ENCODE results near the gene NBPF9.
"Not testable (repeated sequence)": the region's sequence is repeated elsewhere in the genome, so short reads cannot be mapped to it uniquely, and the experiment has no call there.

NBPF9 gene, protein sequence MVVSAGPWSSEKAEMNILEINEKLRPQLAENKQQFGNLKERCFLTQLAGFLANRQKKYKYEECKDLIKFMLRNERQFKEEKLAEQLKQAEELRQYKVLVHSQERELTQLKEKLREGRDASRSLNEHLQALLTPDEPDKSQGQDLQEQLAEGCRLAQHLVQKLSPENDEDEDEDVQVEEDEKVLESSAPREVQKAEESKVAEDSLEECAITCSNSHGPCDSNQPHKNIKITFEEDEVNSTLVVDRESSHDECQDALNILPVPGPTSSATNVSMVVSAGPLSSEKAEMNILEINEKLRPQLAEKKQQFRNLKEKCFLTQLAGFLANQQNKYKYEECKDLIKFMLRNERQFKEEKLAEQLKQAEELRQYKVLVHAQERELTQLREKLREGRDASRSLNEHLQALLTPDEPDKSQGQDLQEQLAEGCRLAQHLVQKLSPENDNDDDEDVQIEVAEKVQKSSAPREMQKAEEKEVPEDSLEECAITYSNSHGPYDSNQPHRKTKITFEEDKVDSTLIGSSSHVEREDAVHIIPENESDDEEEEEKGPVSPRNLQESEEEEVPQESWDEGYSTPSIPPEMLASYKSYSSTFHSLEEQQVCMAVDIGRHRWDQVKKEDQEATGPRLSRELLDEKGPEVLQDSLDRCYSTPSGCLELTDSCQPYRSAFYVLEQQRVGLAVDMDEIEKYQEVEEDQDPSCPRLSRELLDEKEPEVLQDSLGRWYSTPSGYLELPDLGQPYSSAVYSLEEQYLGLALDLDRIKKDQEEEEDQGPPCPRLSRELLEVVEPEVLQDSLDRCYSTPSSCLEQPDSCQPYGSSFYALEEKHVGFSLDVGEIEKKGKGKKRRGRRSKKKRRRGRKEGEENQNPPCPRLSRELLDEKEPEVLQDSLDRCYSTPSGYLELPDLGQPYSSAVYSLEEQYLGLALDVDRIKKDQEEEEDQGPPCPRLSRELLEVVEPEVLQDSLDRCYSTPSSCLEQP (N-terminal part only)

GRCh38 chr1:149103109-149104081 lies at the start of gene NBPF9:
Gene NBPF9 (minus strand): TSS chr1:149103551. CDS start chr1:149082139, 21,412 bp downstream.
- H3K27me3 Mint-ChIP-seq = not testable (repeated sequence)

GRCh38 chr1:149149909-149150308 lies 46.6 kb upstream of the NBPF9 start:
- CTCF ChIA-PET, H3K27ac Mint-ChIP-seq, H3K9me3 Mint-ChIP-seq, H3K4me3 Mint-ChIP-seq, H3K36me3 Mint-ChIP-seq, H3K27me3 Mint-ChIP-seq, H3K4me1 Mint-ChIP-seq, DNase-seq: not testable (repeated sequence)

More at GRCh38 chr1:149103109-149104081, at the start of gene NBPF9:
- DNase-seq = peak; percentile 66
- H3K4me1 Mint-ChIP-seq, H3K36me3 Mint-ChIP-seq, H3K9me3 Mint-ChIP-seq, CTCF ChIA-PET: not testable (repeated sequence)
- H3K4me3 Mint-ChIP-seq = peak within 1 kb of the TSS; percentile 96
- H3K27ac Mint-ChIP-seq = peak within 1 kb of the TSS; percentile 96

DNA sequence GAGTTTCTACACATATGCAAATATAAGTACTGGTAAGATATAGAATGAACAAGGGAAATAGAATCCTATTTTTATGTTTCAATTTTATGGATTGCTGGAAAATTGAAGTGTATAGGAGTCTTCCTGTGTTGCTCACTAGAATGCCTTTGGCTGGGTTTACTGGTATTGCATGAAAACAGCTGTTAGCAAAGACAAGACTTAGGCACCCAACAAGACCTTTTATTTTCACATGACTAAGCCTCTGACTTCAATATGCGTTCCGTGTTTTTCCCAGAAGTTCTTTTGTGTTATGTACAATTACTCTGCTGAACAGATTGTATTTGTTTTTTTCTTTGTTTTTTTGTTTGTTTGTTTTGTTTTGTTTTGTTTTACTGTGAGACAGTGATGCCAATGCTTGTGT lies 34.2 kb upstream of the NBPF9 start:
- H3K4me1 Mint-ChIP-seq, H3K27me3 Mint-ChIP-seq, H3K27ac Mint-ChIP-seq, H3K4me3 Mint-ChIP-seq, H3K9me3 Mint-ChIP-seq, CTCF ChIA-PET, DNase-seq, H3K36me3 Mint-ChIP-seq: not testable (repeated sequence)

DNA sequence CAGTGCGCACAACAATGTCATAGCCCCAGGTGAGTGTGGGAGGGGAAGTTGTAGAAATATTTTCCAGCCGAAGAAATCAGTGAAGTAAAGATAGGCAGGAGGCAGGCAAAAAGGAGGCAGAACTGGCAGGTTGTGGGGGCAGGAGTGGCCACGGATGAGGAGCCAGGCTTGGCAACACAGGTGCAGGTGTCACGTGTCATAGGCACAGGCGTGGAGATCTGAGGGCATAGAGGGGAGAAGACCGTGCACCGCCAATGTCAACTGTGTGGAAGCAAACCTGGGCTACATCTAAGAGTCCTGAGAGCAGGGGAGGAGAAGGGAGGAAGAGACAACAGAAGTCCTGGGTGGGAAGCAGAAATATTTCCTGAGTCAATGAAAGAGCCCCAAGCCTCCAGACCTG lies 27.6 kb upstream of the NBPF9 start:
- H3K4me3 Mint-ChIP-seq, CTCF ChIA-PET, H3K36me3 Mint-ChIP-seq, DNase-seq, H3K27ac Mint-ChIP-seq, H3K27me3 Mint-ChIP-seq, H3K9me3 Mint-ChIP-seq, H3K4me1 Mint-ChIP-seq: not testable (repeated sequence)

- DNase-seq, H3K27me3 Mint-ChIP-seq, H3K4me3 Mint-ChIP-seq, H3K27ac Mint-ChIP-seq, CTCF ChIA-PET, H3K36me3 Mint-ChIP-seq, H3K9me3 Mint-ChIP-seq, H3K4me1 Mint-ChIP-seq: not testable (repeated sequence)
Measured at GRCh38 chr1:149129245-149129644, 25.9 kb upstream of the NBPF9 start.

- H3K9me3 Mint-ChIP-seq, H3K36me3 Mint-ChIP-seq, H3K4me3 Mint-ChIP-seq, H3K4me1 Mint-ChIP-seq, H3K27me3 Mint-ChIP-seq, DNase-seq, CTCF ChIA-PET, H3K27ac Mint-ChIP-seq: not testable (repeated sequence)
Measured at GRCh38 chr1:149126555-149127145, 23.3 kb upstream of the NBPF9 start.

GRCh38 chr1:149123948-149124926 lies 20.9 kb upstream of the NBPF9 start:
- H3K4me3 Mint-ChIP-seq, H3K4me1 Mint-ChIP-seq, H3K27ac Mint-ChIP-seq, H3K9me3 Mint-ChIP-seq, H3K27me3 Mint-ChIP-seq, CTCF ChIA-PET, H3K36me3 Mint-ChIP-seq: not testable (repeated sequence)
- peak; percentile 26 for DNase-seq

- Mint-ChIP-seq H3K4me3 (peak overlapping the region; percentile 36), H3K4me1 (peaks cover 11% of the 10 kb centered on the region), H3K27ac (peak overlapping the region; percentile 81)
- H3K9me3 Mint-ChIP-seq, H3K27me3 Mint-ChIP-seq, H3K36me3 Mint-ChIP-seq, CTCF ChIA-PET, DNase-seq: not testable (repeated sequence)
Measured at GRCh38 chr1:149112828-149113227, 9.5 kb upstream of the NBPF9 start.

GRCh38 chr1:149110343-149110742 lies 7.0 kb upstream of the NBPF9 start:
- H3K4me1 Mint-ChIP-seq = peaks cover 11% of the 10 kb centered on the region
- CTCF ChIA-PET, DNase-seq, H3K4me3 Mint-ChIP-seq, H3K36me3 Mint-ChIP-seq, H3K27ac Mint-ChIP-seq, H3K9me3 Mint-ChIP-seq, H3K27me3 Mint-ChIP-seq: not testable (repeated sequence)

DNA sequence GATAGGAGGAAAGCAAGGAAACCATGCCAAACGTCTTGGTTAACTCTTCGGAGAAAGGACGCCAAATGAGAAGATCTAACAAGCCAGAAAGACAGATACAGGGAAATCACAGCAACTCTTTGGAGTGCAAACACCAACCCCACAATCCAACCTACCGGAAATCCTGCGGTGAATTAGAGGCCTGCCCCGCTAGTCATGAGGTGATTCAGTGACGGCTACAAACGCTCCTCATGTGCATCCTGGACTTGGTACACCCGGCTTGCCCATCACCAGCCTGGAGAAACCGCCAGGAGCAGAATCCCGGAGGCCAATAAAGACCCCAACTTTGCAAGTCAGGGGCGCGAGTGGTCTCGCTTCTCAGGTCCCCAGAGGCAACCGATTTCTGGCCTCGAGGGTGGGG lies 777 bp downstream of the NBPF9 start:
- DNase-seq = peak; percentile 56
- H3K36me3 Mint-ChIP-seq, H3K9me3 Mint-ChIP-seq, CTCF ChIA-PET, H3K27me3 Mint-ChIP-seq, H3K4me1 Mint-ChIP-seq: not testable (repeated sequence)
- Mint-ChIP-seq H3K27ac (peak overlapping the region; percentile 68), H3K4me3 (peak overlapping the region; percentile 96)

GRCh38 chr1:149098276-149098675 lies 5.1 kb downstream of the NBPF9 start:
- H3K4me3 Mint-ChIP-seq, CTCF ChIA-PET, H3K9me3 Mint-ChIP-seq, DNase-seq, H3K27ac Mint-ChIP-seq, H3K36me3 Mint-ChIP-seq, H3K4me1 Mint-ChIP-seq, H3K27me3 Mint-ChIP-seq: not testable (repeated sequence)

DNA sequence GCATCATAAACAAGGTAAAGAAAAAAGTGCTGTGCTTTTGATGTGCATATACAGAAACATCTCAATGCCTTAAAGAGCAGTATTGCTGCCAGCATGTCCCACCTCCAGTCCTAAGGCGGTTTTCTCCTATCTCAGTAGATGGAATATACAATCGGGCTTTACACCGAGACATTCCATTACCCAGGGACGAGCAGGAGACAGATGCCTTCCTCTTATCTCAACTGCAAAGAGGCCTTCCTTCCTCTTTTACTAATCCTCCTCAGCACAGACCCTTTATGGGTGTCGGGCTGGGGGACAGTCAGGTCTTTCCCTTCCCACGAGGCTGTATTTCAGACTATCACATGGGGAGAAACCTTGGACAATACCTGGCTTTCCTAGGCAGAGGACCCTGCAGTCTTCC lies 10.2 kb downstream of the NBPF9 start:
- H3K4me1 Mint-ChIP-seq, DNase-seq, H3K9me3 Mint-ChIP-seq, H3K27ac Mint-ChIP-seq, H3K27me3 Mint-ChIP-seq, H3K36me3 Mint-ChIP-seq, H3K4me3 Mint-ChIP-seq, CTCF ChIA-PET: not testable (repeated sequence)

DNA sequence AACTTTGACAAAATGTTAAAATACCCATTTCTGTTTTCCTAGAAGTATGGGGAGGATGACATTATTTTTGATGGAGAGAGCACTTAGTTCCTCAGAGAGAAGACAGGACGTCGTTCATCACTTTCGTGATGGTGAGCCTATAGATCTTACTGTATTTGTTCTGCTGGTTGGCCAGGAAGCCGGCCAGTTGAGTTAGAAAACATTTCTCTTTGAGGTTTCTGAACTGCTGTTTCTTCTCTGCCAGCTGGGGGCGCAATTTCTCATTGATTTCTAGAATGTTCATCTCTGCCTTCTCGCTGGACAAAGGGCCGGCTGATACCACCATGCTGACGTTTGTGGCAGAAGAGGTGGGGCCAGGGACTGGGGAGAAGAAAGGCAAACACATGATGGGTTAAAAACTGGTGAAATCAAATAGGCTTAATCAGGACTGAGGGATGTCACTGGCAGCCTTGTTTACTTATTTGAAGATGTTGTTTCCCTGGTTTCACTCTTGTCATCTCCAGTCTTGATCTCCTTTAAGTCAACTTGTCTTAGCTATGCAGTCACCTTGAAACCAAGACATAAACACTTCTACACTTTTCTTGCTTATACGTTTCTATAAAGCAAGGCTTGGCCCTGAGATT lies 27.7 kb downstream of the NBPF9 start:
- H3K27me3 Mint-ChIP-seq, H3K4me1 Mint-ChIP-seq, CTCF ChIA-PET, DNase-seq, H3K4me3 Mint-ChIP-seq, H3K36me3 Mint-ChIP-seq, H3K27ac Mint-ChIP-seq, H3K9me3 Mint-ChIP-seq: not testable (repeated sequence)

Data from activated naive CD4-positive, alpha-beta T cell treated with anti-CD3 and anti-CD28 coated beads, Interleukin-2, amount 10 ng/mL, durations not matched to agents 7 days and 5 days (primary cell).